WTC11 (cell line): ENCODE results near the gene TEX11.
"Not testable (repeated sequence)": the region's sequence is repeated elsewhere in the genome, so short reads cannot be mapped to it uniquely, and the experiment has no call there.

Source experiments
- CREB1 ChIP-seq: sonication (generic); formaldehyde crosslinking; IDR thresholded peaks from 2 replicates; pipeline ENCODE4 v1.8.0; 2023; ENCODE audit warnings: mild to moderate bottlenecking, missing genetic modification reagents
- CTCF ChIP-seq: fragments of 200-600 bp; IDR thresholded peaks from 2 replicates; pipeline ENCODE4 v1.8.0; 2022; ENCODE audit warnings: antibody characterized with exemption
- ELF4 ChIP-seq: sonication (generic); formaldehyde crosslinking; IDR thresholded peaks from 2 replicates; pipeline ENCODE4 v1.8.1; 2022; ENCODE audit warnings: low read depth, mild to moderate bottlenecking, moderate library complexity, missing genetic modification reagents
- ESRRA ChIP-seq: sonication (generic); formaldehyde crosslinking; IDR thresholded peaks from 2 replicates; pipeline ENCODE4 v1.8.1; 2022; ENCODE audit warnings: mild to moderate bottlenecking, missing genetic modification reagents, borderline replicate concordance
- FOXK1 ChIP-seq: sonication (generic); formaldehyde crosslinking; IDR thresholded peaks from 2 replicates; pipeline ENCODE4 v1.8.0; 2022; ENCODE audit warnings: mild to moderate bottlenecking, moderate library complexity, missing genetic modification reagents
- NFYB ChIP-seq: sonication (generic); formaldehyde crosslinking; conservative IDR thresholded peaks from 2 replicates; pipeline ENCODE4 v1.8.0; 2022; ENCODE audit warnings: low read depth, missing genetic modification reagents
- SMAD4 ChIP-seq: sonication (generic); formaldehyde crosslinking; IDR thresholded peaks from 2 replicates; pipeline ENCODE4 v1.8.0; 2022; ENCODE audit warnings: mild to moderate bottlenecking, missing genetic modification reagents
- USF1 ChIP-seq: sonication (generic); formaldehyde crosslinking; IDR thresholded peaks from 2 replicates; pipeline ENCODE4 v1.8.0; 2022; ENCODE audit warnings: mild to moderate bottlenecking, missing genetic modification reagents
- TF ChIP-seq, protein P1 (sequence below): sonication (generic); formaldehyde crosslinking; IDR thresholded peaks from 2 replicates; pipeline ENCODE4 v1.8.1; 2022; ENCODE audit warnings: low read depth, missing genetic modification reagents, borderline replicate concordance
- TF ChIP-seq, protein P2 (sequence below): sonication (generic); formaldehyde crosslinking; IDR thresholded peaks from 2 replicates; pipeline ENCODE4 v1.8.0; 2022; ENCODE audit warnings: mild to moderate bottlenecking, missing genetic modification reagents
- TF ChIP-seq, protein P3 (sequence below): sonication (generic); formaldehyde crosslinking; conservative IDR thresholded peaks from 2 replicates; pipeline ENCODE4 v1.8.1; 2022; ENCODE audit warnings: mild to moderate bottlenecking, missing genetic modification reagents
- TF ChIP-seq, protein P4 (sequence below): sonication (generic); formaldehyde crosslinking; IDR thresholded peaks from 2 replicates; pipeline ENCODE4 v1.8.0; 2023; ENCODE audit warnings: mild to moderate bottlenecking, missing genetic modification reagents

- TF ChIP-seq, protein P1, sequence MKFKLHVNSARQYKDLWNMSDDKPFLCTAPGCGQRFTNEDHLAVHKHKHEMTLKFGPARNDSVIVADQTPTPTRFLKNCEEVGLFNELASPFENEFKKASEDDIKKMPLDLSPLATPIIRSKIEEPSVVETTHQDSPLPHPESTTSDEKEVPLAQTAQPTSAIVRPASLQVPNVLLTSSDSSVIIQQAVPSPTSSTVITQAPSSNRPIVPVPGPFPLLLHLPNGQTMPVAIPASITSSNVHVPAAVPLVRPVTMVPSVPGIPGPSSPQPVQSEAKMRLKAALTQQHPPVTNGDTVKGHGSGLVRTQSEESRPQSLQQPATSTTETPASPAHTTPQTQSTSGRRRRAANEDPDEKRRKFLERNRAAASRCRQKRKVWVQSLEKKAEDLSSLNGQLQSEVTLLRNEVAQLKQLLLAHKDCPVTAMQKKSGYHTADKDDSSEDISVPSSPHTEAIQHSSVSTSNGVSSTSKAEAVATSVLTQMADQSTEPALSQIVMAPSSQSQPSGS (CRISPR knock-in tag): not testable (repeated sequence)
- not testable (repeated sequence) for TF ChIP-seq CTCF; USF1; CREB1 (CRISPR knock-in tag); NFYB (CRISPR knock-in tag); SMAD4 (CRISPR knock-in tag); FOXK1 (CRISPR knock-in tag); ELF4 (CRISPR knock-in tag); ESRRA (CRISPR knock-in tag)
- TF ChIP-seq, protein P2, sequence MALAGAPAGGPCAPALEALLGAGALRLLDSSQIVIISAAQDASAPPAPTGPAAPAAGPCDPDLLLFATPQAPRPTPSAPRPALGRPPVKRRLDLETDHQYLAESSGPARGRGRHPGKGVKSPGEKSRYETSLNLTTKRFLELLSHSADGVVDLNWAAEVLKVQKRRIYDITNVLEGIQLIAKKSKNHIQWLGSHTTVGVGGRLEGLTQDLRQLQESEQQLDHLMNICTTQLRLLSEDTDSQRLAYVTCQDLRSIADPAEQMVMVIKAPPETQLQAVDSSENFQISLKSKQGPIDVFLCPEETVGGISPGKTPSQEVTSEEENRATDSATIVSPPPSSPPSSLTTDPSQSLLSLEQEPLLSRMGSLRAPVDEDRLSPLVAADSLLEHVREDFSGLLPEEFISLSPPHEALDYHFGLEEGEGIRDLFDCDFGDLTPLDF (CRISPR knock-in tag): not testable (repeated sequence)
- TF ChIP-seq, protein P3, sequence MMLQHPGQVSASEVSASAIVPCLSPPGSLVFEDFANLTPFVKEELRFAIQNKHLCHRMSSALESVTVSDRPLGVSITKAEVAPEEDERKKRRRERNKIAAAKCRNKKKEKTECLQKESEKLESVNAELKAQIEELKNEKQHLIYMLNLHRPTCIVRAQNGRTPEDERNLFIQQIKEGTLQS (CRISPR knock-in tag): not testable (repeated sequence)
- TF ChIP-seq, protein P4, sequence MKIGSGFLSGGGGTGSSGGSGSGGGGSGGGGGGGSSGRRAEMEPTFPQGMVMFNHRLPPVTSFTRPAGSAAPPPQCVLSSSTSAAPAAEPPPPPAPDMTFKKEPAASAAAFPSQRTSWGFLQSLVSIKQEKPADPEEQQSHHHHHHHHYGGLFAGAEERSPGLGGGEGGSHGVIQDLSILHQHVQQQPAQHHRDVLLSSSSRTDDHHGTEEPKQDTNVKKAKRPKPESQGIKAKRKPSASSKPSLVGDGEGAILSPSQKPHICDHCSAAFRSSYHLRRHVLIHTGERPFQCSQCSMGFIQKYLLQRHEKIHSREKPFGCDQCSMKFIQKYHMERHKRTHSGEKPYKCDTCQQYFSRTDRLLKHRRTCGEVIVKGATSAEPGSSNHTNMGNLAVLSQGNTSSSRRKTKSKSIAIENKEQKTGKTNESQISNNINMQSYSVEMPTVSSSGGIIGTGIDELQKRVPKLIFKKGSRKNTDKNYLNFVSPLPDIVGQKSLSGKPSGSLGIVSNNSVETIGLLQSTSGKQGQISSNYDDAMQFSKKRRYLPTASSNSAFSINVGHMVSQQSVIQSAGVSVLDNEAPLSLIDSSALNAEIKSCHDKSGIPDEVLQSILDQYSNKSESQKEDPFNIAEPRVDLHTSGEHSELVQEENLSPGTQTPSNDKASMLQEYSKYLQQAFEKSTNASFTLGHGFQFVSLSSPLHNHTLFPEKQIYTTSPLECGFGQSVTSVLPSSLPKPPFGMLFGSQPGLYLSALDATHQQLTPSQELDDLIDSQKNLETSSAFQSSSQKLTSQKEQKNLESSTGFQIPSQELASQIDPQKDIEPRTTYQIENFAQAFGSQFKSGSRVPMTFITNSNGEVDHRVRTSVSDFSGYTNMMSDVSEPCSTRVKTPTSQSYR (CRISPR knock-in tag): not testable (repeated sequence)
Observed at GRCh38 chrX:70796742-70797141, 111.8 kb downstream of the TEX11 start.
